ENCODE measurements around the gene NTM.

The NTM gene

GRCh38 chr11:131602431-131602830 is 232.0 kb downstream of the NTM start:
- no peak overlapping the region for H3K4me3 ChIP-seq (ENCODE audit: low read length)
- no peak for TF ChIP-seq ZNF274 (IDR thresholded peaks at IDR 0.05; ENCODE audit: low read depth, low read length)

- TF ChIP-seq ZNF274 (IDR thresholded peaks at IDR 0.05; ENCODE audit: low read depth, low read length) = no peak
- H3K4me3 ChIP-seq (ENCODE audit: low read length) = no peak overlapping the region
Measured at GRCh38 chr11:131606811-131607335, 236.5 kb downstream of the NTM start.

GRCh38 chr11:131609337-131609736 is 238.9 kb downstream of the NTM start:
- H3K4me3 ChIP-seq (ENCODE audit: low read length) = no peak overlapping the region
- TF ChIP-seq ZNF274 (IDR thresholded peaks at IDR 0.05; ENCODE audit: low read depth, low read length) = no peak

DNA sequence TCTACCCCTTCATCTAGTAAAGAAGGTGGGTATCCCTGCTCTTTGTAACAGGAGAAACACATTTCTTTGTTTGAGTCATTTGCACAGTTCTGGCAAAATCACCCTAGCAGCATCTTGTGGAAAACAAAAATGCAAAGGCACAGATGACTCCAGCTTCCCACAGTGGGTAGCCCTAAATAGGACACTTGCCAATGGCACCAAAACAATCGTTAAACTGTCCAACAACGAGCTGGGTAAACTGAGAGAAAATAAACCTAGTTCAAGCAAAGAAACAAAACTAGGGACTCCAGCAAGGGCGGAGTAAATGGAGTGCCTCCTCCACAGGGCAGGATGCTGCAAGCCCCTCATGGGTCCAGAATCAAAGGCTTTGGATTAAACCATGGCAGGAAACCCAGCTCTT is 239.5 kb downstream of the NTM start:
- no peak overlapping the region for H3K4me3 ChIP-seq (ENCODE audit: low read length)

DNA sequence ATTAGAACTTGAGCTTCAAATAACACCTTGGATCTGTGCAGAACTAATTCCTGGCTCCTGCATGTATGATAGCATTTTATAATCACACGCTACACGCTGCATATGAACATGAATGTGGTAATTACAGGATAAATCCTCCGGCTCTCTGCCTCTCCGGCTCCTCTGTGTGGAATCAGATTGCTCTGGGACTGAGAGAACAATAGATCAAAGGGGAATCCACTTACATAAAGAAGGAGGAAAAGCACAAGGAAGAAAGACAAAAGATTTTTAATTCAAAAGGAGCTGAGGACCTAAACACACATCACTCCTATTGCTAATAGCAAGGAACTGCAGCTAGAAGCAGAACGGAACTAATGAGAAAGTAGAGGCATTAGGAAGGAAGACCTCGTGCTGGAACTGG is 240.9 kb downstream of the NTM start:
- no peak for TF ChIP-seq ZNF274 (IDR thresholded peaks at IDR 0.05; ENCODE audit: low read depth, low read length)
- H3K4me3 ChIP-seq (ENCODE audit: low read length) = no peak overlapping the region

More for the DNA sequence above, 239.5 kb downstream of the NTM start:
- TF ChIP-seq ZNF274 (IDR thresholded peaks at IDR 0.05; ENCODE audit: low read depth, low read length) = no peak

GRCh38 chr11:131612533-131612932 is 242.1 kb downstream of the NTM start:
- TF ChIP-seq ZNF274 (IDR thresholded peaks at IDR 0.05; ENCODE audit: low read depth, low read length) = no peak

GRCh38 chr11:131614631-131615030 is 244.2 kb downstream of the NTM start:
- no peak overlapping the region for H3K4me3 ChIP-seq (ENCODE audit: low read length)

More at GRCh38 chr11:131612533-131612932, 242.1 kb downstream of the NTM start:
- H3K4me3 ChIP-seq (ENCODE audit: low read length) = no peak overlapping the region

GRCh38 chr11:131615611-131616010 is 245.2 kb downstream of the NTM start:
- no peak for TF ChIP-seq ZNF274 (IDR thresholded peaks at IDR 0.05; ENCODE audit: low read depth, low read length)
- no peak overlapping the region for H3K4me3 ChIP-seq (ENCODE audit: low read length)

More at GRCh38 chr11:131614631-131615030, 244.2 kb downstream of the NTM start:
- TF ChIP-seq ZNF274 (IDR thresholded peaks at IDR 0.05; ENCODE audit: low read depth, low read length) = no peak

DNA sequence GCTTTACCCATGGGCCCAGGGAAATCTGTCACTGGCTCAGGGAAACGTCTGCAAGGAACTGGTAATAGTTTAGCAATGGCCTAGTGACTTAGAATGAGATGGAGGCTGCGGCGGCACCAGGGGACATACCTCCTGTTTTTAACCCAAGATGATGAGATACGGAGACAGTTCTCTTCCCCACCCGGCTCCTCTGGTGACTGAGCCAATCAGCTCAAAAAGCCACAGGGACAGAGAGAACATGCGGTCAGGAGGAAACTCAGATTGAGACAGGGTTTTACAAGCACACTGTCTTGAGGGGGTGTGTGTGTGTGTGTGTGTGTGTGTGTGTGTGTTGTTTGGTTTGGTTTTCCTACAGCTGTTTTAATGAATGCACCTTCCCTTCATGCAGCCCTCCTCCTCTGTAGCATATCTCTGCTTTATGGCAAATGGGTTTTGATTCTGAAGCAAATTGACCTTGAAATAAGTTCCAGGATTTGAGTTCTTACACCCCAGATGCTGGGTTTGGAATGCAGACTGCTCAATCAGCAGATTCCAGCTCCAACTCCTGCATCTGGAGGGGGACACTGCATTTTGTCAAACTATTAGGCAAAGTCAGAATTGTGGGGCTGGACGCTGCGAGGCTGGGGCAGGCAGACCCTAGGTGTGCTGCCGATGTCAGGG is 246.2 kb downstream of the NTM start:
- no peak for TF ChIP-seq ZNF274 (IDR thresholded peaks at IDR 0.05; ENCODE audit: low read depth, low read length)
- H3K4me3 ChIP-seq (ENCODE audit: low read length) = no peak overlapping the region

GRCh38 chr11:131618201-131618600 is 247.8 kb downstream of the NTM start:
- TF ChIP-seq ZNF274 (IDR thresholded peaks at IDR 0.05; ENCODE audit: low read depth, low read length) = no peak
- H3K4me3 ChIP-seq (ENCODE audit: low read length) = no peak overlapping the region

- no peak overlapping the region for H3K4me3 ChIP-seq (ENCODE audit: low read length)
- TF ChIP-seq ZNF274 (IDR thresholded peaks at IDR 0.05; ENCODE audit: low read depth, low read length) = no peak
Measured at GRCh38 chr11:131622193-131622592, 251.8 kb downstream of the NTM start.

DNA sequence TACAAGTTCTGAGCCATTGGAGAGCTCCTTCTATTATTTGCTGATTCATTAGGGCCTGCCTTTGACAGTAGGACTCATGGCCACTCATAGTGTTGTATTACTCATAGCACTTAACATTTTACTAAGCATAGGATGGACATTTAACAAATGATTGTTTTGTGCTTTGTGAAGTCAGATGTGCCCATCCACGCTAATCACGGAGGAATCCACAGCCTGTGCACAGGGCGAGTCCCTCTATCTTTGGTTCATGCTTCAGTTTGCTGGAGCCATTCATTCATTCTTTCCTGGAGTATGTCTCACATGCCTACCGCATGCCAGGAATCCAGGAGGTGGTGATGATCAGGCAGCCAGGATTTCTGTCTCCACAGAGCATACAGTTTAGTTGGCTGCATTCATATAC is 254.1 kb downstream of the NTM start:
- no peak for TF ChIP-seq ZNF274 (IDR thresholded peaks at IDR 0.05; ENCODE audit: low read depth, low read length)
- no peak overlapping the region for H3K4me3 ChIP-seq (ENCODE audit: low read length)

DNA sequence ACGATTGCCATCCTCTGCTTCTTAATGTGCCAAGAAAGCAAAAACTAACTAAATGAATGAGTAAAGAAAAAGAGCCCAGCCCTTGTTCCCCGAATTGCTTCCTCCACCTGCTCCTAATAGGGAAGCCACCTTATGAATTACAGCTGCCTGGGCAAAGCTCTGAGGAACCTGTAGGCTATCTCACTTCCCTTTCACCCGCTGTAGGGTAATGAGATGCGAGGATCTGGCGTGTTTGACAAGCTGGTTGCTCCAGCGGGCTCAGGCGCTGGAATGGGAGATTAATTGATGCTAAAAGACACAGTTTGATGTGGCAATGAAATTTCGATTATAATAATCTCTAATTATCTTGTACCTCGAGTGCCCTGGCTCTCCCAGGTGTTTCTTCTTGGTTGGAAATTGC is 256.4 kb downstream of the NTM start:
- TF ChIP-seq ZNF274 (IDR thresholded peaks at IDR 0.05; ENCODE audit: low read depth, low read length) = no peak
- H3K4me3 ChIP-seq (ENCODE audit: low read length) = no peak overlapping the region

- TF ChIP-seq ZNF274 (IDR thresholded peaks at IDR 0.05; ENCODE audit: low read depth, low read length) = no peak
- no peak overlapping the region for H3K4me3 ChIP-seq (ENCODE audit: low read length)
Measured at GRCh38 chr11:131628739-131629138, 258.3 kb downstream of the NTM start.

DNA sequence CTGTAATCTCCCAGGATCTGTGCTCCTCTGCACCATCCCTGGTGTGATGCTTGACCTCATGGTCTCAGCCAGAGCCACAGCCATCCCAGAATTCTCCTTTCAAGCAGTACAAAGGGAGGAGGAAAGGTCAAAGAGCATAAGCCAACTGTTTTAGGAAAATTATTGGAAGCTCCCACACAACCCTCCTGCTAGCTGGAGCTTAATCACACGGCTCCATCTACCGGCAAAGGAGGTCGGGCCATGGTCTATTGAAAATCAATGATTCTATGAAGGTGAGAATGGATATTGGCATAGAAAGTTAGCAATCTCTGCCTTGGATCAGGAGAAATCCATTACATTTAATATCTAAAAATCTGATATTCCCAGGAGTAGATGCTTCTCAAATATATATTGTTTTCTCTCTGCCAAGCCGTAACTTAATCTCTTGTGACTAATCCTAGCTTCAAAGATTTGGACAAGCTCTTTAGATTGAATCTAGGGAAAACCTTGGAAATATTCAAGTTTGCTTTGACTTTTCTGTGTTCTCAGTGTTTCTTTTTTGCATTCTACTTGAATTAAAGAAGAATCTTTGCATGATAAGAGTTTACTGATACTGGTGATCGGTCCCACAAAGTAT is 259.6 kb downstream of the NTM start:
- no peak overlapping the region for H3K4me3 ChIP-seq (ENCODE audit: low read length)
- no peak for TF ChIP-seq ZNF274 (IDR thresholded peaks at IDR 0.05; ENCODE audit: low read depth, low read length)
